OCI-LY7 (cell line): ENCODE data around the gene DOC2A. TPM values are rescaled to one million over a fixed set of nuclear protein-coding genes. Genes with fewer than 3 reads are reported as not detected.

Source experiments
- BruUV-seq: library from RNA; stranded (reverse); fragments of 400-500 nt; replicated peaks from 2 replicates; lab custom pipeline; 2021; lab: Mats Ljungman, UMichigan
- CTCF ChIA-PET: fragments of 300-600 bp; sonication (Branson Sonifier 250); formaldehyde crosslinking; loops from one replicate; lab custom pipeline; 2022; ENCODE audit warnings: antibody characterized with exemption; ENCODE audit not compliant: unreplicated experiment; lab: Charles Lee
- POLR2A ChIA-PET: fragments of 300-600 bp; sonication (Branson Sonifier 250); formaldehyde crosslinking; loops from one replicate; lab custom pipeline; 2022; ENCODE audit warnings: antibody characterized with exemption; lab: Charles Lee
- DNase-seq: peaks from one replicate; pipeline ENCODE4 v3.0.0-alpha.2; 2015; ENCODE audit warnings: low spot score
- H2AFZ ChIP-seq: fragments of 200-600 bp; sonication (generic), shearing (Covaris generic); 2 replicates; pipeline ENCODE4 v1.6.1; 2014; ENCODE audit warnings: mild to moderate bottlenecking, antibody characterized with exemption, low read length, moderate library complexity
- H3K27ac ChIP-seq: fragments of 200-600 bp; sonication (generic); 2 replicates; pipeline ENCODE4 v1.5.1; 2014; ENCODE audit warnings: mixed run types, low read depth, mild to moderate bottlenecking, moderate library complexity, low read length, inconsistent platforms; ENCODE audit not compliant: poor library complexity, severe bottlenecking
- H3K36me3 ChIP-seq: fragments of 200-600 bp; sonication (generic); 2 replicates; pipeline ENCODE4 v1.6.1; 2014; ENCODE audit warnings: mild to moderate bottlenecking, antibody characterized with exemption, low read length, moderate library complexity, mixed read lengths; ENCODE audit not compliant: insufficient read depth
- H3K4me1 ChIP-seq: fragments of 200-600 bp; sonication (generic); 2 replicates; pipeline ENCODE4 v1.5.1; 2014; ENCODE audit warnings: mild to moderate bottlenecking, low read length; ENCODE audit not compliant: insufficient read depth, poor library complexity, severe bottlenecking
- H3K4me2 ChIP-seq: fragments of 200-600 bp; sonication (generic); 2 replicates; pipeline ENCODE4 v1.6.1; 2014; ENCODE audit warnings: mild to moderate bottlenecking, low read length
- H3K4me3 ChIP-seq: fragments of 200-600 bp; sonication (generic); 2 replicates; pipeline ENCODE4 v1.5.1; 2014; ENCODE audit warnings: mild to moderate bottlenecking, low read depth, low read length; ENCODE audit not compliant: poor library complexity, severe bottlenecking
- H3K79me2 ChIP-seq: fragments of 200-600 bp; sonication (generic); 2 replicates; pipeline ENCODE4 v1.6.1; 2016; ENCODE audit warnings: low read depth, mild to moderate bottlenecking, low read length, moderate library complexity, mixed read lengths; ENCODE audit not compliant: insufficient read depth
- H3K9me2 ChIP-seq: fragments of 200-600 bp; sonication (generic); 2 replicates; pipeline ENCODE4 v1.6.1; 2016; ENCODE audit warnings: mild to moderate bottlenecking, low read length, mixed read lengths; ENCODE audit not compliant: insufficient read depth
- H3K9me3 ChIP-seq: fragments of 200-600 bp; sonication (generic); 2 replicates; pipeline ENCODE4 v1.6.1; 2014; ENCODE audit warnings: mild to moderate bottlenecking, mixed run types, low read length, mixed read lengths
- H4K20me1 ChIP-seq: fragments of 200-600 bp; sonication (generic); 2 replicates; pipeline ENCODE4 v1.6.1; 2014; ENCODE audit warnings: mild to moderate bottlenecking, antibody characterized with exemption, low read length, moderate library complexity, mixed read lengths; ENCODE audit not compliant: insufficient read depth
- CTCF ChIP-seq: fragments of 200-600 bp; sonication (generic); conservative IDR thresholded peaks from 2 replicates; pipeline ENCODE4 v1.5.1; 2014; ENCODE audit warnings: mild to moderate bottlenecking, antibody characterized with exemption, low read length, moderate library complexity, mixed read lengths
- EZH2phosphoT487 ChIP-seq: fragments of 200-600 bp; sonication (generic); IDR thresholded peaks from 2 replicates; pipeline ENCODE4 v1.6.1; 2018; ENCODE audit warnings: low read depth, borderline replicate concordance, mild to moderate bottlenecking, mixed run types, antibody characterized with exemption, low read length, moderate library complexity, mixed read lengths
- intact Hi-C: fragments of 100-400 bp; cut with micrococcal nuclease; formaldehyde crosslinking; loops from one replicate; pipeline ENCODE4 v1.10.0; 2022; ENCODE audit not compliant: unreplicated experiment
- total RNA-seq, 2 experiments: library from RNA; depleted of rRNA in 1 of 2; stranded (reverse); fragments of >200 nt in 1 of 2; shearing (Covaris generic) in 1 of 2; gene quantifications; 2 replicates each; pipeline ENCODE4 v1.2.3, GENCODE V29; 2014 to 2022

The DOC2A gene
- total RNA-seq, 2 experiments from 2014 or later: 0.91 TPM; not detected in 1

GRCh38 chr16:29995911-29996765 lies 14.7 kb downstream of the DOC2A start, which contains the start of gene INO80E:
INO80E (plus strand) TSS chr16:29996241; CDS start chr16:29996311, 70 bp downstream.
- intact Hi-C loops: loop anchor here (1.0 to 10.0 kb wide), 5 partner anchors 23 to 379 kb away; partner anchors contain the start of genes CDIPT, KCTD13, MAZ and MYL11
- H3K27ac ChIP-seq: peak within 1 kb of the TSS; percentile 90
- no peaks in the 10 kb centered on the region for H3K9me3 ChIP-seq
- H3K4me2 ChIP-seq: peak within 1 kb of the TSS; percentile 88
- peaks cover 51% of the 10 kb centered on the region for H3K36me3 ChIP-seq
- H3K4me3 ChIP-seq: peak within 1 kb of the TSS; percentile 85
- CTCF ChIA-PET: interaction anchor here (0.6 to 1.2 kb wide), 3 partner anchors 12 to 293 kb away, joined by 3 to 4 read pairs (median 4); no protein-coding TSS in a partner anchor
- no peaks in the 10 kb centered on the region for H4K20me1 ChIP-seq
- peaks cover 12% of the 10 kb centered on the region; the same call in 1 of the 2 replicates for H3K79me2 ChIP-seq
- POLR2A ChIA-PET: interaction anchor here (0.6 to 2.9 kb wide), 9 partner anchors 20 to 333 kb away, joined by 3 to 11 read pairs (median 4); partner anchors contain the start of genes KCTD13, KIF22, MAZ and SPN
- H2AFZ ChIP-seq: peak within 1 kb of the TSS; percentile 75
- DNase-seq: peak; percentile 99
- no peak for TF ChIP-seq CTCF
- TF ChIP-seq EZH2phosphoT487: no peak
- H3K4me1 ChIP-seq: peaks cover 27% of the 10 kb centered on the region
- no peaks in the 10 kb centered on the region for H3K9me2 ChIP-seq
- no TSS peak for BruUV-seq

GRCh38 chr16:29995324-29995910 lies 15.4 kb downstream of the DOC2A start, which contains the start of gene HIRIP3:
HIRIP3 (minus strand) TSS chr16:29995617; CDS start chr16:29995605, 12 bp downstream.
- H3K9me2 ChIP-seq: no peaks in the 10 kb centered on the region
- no peaks in the 10 kb centered on the region for H4K20me1 ChIP-seq
- peak within 1 kb of the TSS; percentile 75 for H2AFZ ChIP-seq
- H3K36me3 ChIP-seq: peaks cover 57% of the 10 kb centered on the region
- H3K4me3 ChIP-seq: peak within 1 kb of the TSS; percentile 85
- ChIA-PET CTCF (interaction anchor here (0.6 to 1.2 kb wide), 2 partner anchors 37 to 293 kb away, joined by 4 read pairs; no protein-coding TSS in a partner anchor), POLR2A (interaction anchor here (0.6 to 2.9 kb wide), 9 partner anchors 16 to 333 kb away, joined by 3 to 11 read pairs (median 4); partner anchors contain the start of genes KCTD13, KIF22, MAZ and SPN)
- peaks cover 12% of the 10 kb centered on the region; the same call in 1 of the 2 replicates for H3K79me2 ChIP-seq
- peak within 1 kb of the TSS; percentile 90 for H3K27ac ChIP-seq
- peaks cover 27% of the 10 kb centered on the region for H3K4me1 ChIP-seq
- BruUV-seq: no TSS peak
- H3K4me2 ChIP-seq: peak within 1 kb of the TSS; percentile 88
- intact Hi-C loops: loop anchor here (5.0 to 10.0 kb wide), 2 partner anchors 188 to 379 kb away; partner anchors contain the start of genes MAZ, MYL11 and TBC1D10B
- DNase-seq: peak; percentile 92
- H3K9me3 ChIP-seq: no peaks in the 10 kb centered on the region
- no peak for TF ChIP-seq CTCF
- TF ChIP-seq EZH2phosphoT487: no peak
